Keratinocyte (primary cell): ENCODE data around the gene ENTPD6. TPM values are rescaled to one million over a fixed set of nuclear protein-coding genes. Genes with fewer than 3 reads are reported as not detected.

ENCODE experiments used
- DNase-seq: peaks from one replicate; pipeline ENCODE4 v3.0.0-alpha.2; 2011; ENCODE audit warnings: low read depth, missing footprints, low spot score
- FAIRE-seq: peaks from 2 replicates; lab custom pipeline; 2011; peaks lifted over from hg19 to GRCh38; lab: Jason Lieb, UNC
- H2AFZ ChIP-seq: 2 replicates; pipeline ENCODE4 v1.6.0; 2012; ENCODE audit warnings: low read length, control low read depth, inconsistent platforms; ENCODE audit not compliant: control insufficient read depth
- H3K27ac ChIP-seq: 2 replicates; pipeline ENCODE4 v1.5.1; 2011; ENCODE audit warnings: low read length; ENCODE audit not compliant: control insufficient read depth, insufficient read depth
- H3K27me3 ChIP-seq: 3 replicates; pipeline ENCODE4 v1.6.0; 2011; ENCODE audit warnings: low read length; ENCODE audit not compliant: control insufficient read depth, insufficient read depth; ENCODE audit errors: extremely low read depth
- H3K36me3 ChIP-seq, 2 experiments: 2 replicates in 1 of 2; 3 replicates in 1 of 2; pipeline ENCODE4 v1.5.1; 2011; ENCODE audit warnings: low read length in 2 of 2, mild to moderate bottlenecking in 1 of 2; ENCODE audit not compliant: control insufficient read depth in 2 of 2, insufficient read depth in 2 of 2; ENCODE audit errors: extremely low read depth in 1 of 2
- H3K4me1 ChIP-seq: 3 replicates; pipeline ENCODE4 v1.5.1; 2011; ENCODE audit warnings: low read length; ENCODE audit not compliant: control insufficient read depth, insufficient read depth; ENCODE audit errors: extremely low read depth
- H3K4me2 ChIP-seq: 3 replicates; pipeline ENCODE4 v1.6.0; 2011; ENCODE audit warnings: low read depth, low read length; ENCODE audit not compliant: control insufficient read depth, insufficient read depth; ENCODE audit errors: extremely low read depth
- H3K4me3 ChIP-seq, 3 experiments: fragments of 200-600 bp in 1 of 3; sonication (generic) in 1 of 3; 2 replicates in 2 of 3; 3 replicates in 1 of 3; pipeline ENCODE4 v1.5.1; 2011 to 2016; ENCODE audit warnings: low read length in 3 of 3, mild to moderate bottlenecking in 3 of 3, control low read depth in 2 of 3, inconsistent platforms in 1 of 3, low read depth in 1 of 3, mixed read lengths in 1 of 3, mixed run types in 1 of 3, moderate library complexity in 1 of 3; ENCODE audit not compliant: control insufficient read depth in 2 of 3, insufficient read depth in 2 of 3; ENCODE audit errors: extremely low read depth in 1 of 3
- H3K79me2 ChIP-seq: 2 replicates; pipeline ENCODE4 v1.6.0; 2012; ENCODE audit warnings: low read length; ENCODE audit not compliant: control insufficient read depth, insufficient read depth
- H3K9ac ChIP-seq: 3 replicates; pipeline ENCODE4 v1.6.0; 2011; ENCODE audit warnings: low read length; ENCODE audit not compliant: control insufficient read depth, insufficient read depth; ENCODE audit errors: extremely low read depth
- H3K9me1 ChIP-seq: 3 replicates; pipeline ENCODE4 v1.6.0; 2011; ENCODE audit warnings: low read length; ENCODE audit not compliant: control insufficient read depth, insufficient read depth; ENCODE audit errors: extremely low read depth
- H3K9me3 ChIP-seq: 2 replicates; pipeline ENCODE4 v1.5.1; 2012; ENCODE audit warnings: low read depth, low read length; ENCODE audit not compliant: control insufficient read depth
- H4K20me1 ChIP-seq: 3 replicates; pipeline ENCODE4 v1.6.0; 2011; ENCODE audit warnings: low read length; ENCODE audit not compliant: control insufficient read depth, insufficient read depth; ENCODE audit errors: extremely low read depth
- CTCF ChIP-seq, 3 experiments: IDR thresholded peaks in 1 of 3; conservative IDR thresholded peaks in 1 of 3; optimal IDR thresholded peaks in 1 of 3; 2 replicates in 2 of 3; 3 replicates in 1 of 3; pipeline versions ENCODE3 to v1.5.1; 2011; ENCODE audit warnings: low read length in 3 of 3, mild to moderate bottlenecking in 3 of 3, moderate library complexity in 2 of 3, control low read depth in 1 of 3, inconsistent platforms in 1 of 3; ENCODE audit not compliant: insufficient read depth in 2 of 3; ENCODE audit errors: extremely low read depth in 1 of 3
- EZH2 ChIP-seq: IDR thresholded peaks from one replicate; pipeline ENCODE4 v1.6.1; 2012; ENCODE audit warnings: inconsistent platforms, mild to moderate bottlenecking, low read length, moderate library complexity
- dilution Hi-C: fragments of 300-500 bp; cut with MboI; formaldehyde crosslinking; loops from one replicate; pipeline ENCODE4 v1.7.0; 2020; ENCODE audit warnings: low sequenced_read_pairs; ENCODE audit not compliant: extremely low pct_ligation_motif_present
- polyA plus RNA-seq, 5 experiments: library from polyadenylated mRNA; depleted of rRNA in 3 of 5; stranded (reverse) in 3 of 5; stranded (forward) in 1 of 5; unstranded in 1 of 5; fragments of >200 nt; gene quantifications; 1 replicate in 1 of 5; 2 replicates in 3 of 5; 3 replicates in 1 of 5; pipeline versions ENCODE4 v1.2.1 to v1.2.3, GENCODE V29; 2011 to 2012; ENCODE audit warnings: missing spikeins in 2 of 5, low read depth in 1 of 5, low replicate concordance in 1 of 5

Gene ENTPD6
- polyA plus RNA-seq, 1 donor (not counting 4 experiments of a cell fraction or from before 2014, with no cell fraction given), result 57.8 TPM

- Histone ChIP-seq H3K36me3 (peaks cover 40 to 41% of the 10 kb centered on the region in 2 experiments), H3K9ac (no peak overlapping the region), H3K79me2 (peaks cover 27% of the 10 kb centered on the region), H3K27ac (no peak overlapping the region), H3K4me3 (no peak overlapping the region), H3K4me2 (no peak overlapping the region), H3K9me3 (no peaks in the 10 kb centered on the region), H3K4me1 (peaks cover 10% of the 10 kb centered on the region), H3K9me1 (no peaks in the 10 kb centered on the region), H3K27me3 (no peaks in the 10 kb centered on the region), H2AFZ (no peak overlapping the region), H4K20me1 (peaks cover 4% of the 10 kb centered on the region)
- FAIRE-seq (no peak), DNase-seq (no peak)
- dilution Hi-C loops, result no loop called here
- no peak for TF ChIP-seq EZH2
Measured at GRCh38 chr20:25209911-25210310, 14.4 kb downstream of the ENTPD6 start.

DNA sequence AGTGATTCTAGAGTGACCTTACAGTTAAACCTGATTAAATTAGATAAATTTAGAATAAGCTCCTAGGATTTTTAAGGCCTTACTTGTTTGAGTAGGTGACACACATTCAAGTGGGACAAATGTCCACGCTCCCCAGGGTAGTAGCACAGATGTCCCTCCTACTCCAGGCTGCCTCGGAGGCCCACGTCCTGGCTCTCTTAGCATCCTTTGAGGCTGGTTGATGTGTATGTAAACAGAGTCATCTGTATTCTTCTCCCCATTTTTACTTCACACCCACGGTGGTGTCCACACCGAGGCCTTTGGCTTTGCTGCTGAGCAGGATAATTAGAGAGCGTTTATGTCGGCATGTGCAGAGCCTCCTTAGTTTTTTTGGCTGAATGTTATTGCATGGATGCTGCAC, 15.8 kb downstream of the ENTPD6 start:
- Histone ChIP-seq H3K36me3 (peaks cover 43 to 45% of the 10 kb centered on the region in 2 experiments), H3K27ac (no peak overlapping the region), H3K27me3 (no peaks in the 10 kb centered on the region), H3K79me2 (peaks cover 14% of the 10 kb centered on the region), H3K4me1 (no peaks in the 10 kb centered on the region), H3K4me3 (no peak overlapping the region), H3K9ac (no peak overlapping the region), H2AFZ (no peak overlapping the region), H3K9me3 (no peaks in the 10 kb centered on the region), H3K4me2 (no peak overlapping the region), H3K9me1 (no peaks in the 10 kb centered on the region), H4K20me1 (no peaks in the 10 kb centered on the region)
- FAIRE-seq (no peak), DNase-seq (no peak)
- dilution Hi-C loops, result no loop called here
- TF ChIP-seq EZH2 (no peak), CTCF (optimal IDR thresholded peaks at IDR 0.05 in 1 of 3, IDR thresholded peaks at IDR 0.05 in 1 of 3, conservative IDR thresholded peaks at IDR 0.05 in 1 of 3; ENCODE audit: extremely low read depth in 1 of 3, insufficient read depth in 2 of 3, low read length in 3 of 3) (no peak)

DNA sequence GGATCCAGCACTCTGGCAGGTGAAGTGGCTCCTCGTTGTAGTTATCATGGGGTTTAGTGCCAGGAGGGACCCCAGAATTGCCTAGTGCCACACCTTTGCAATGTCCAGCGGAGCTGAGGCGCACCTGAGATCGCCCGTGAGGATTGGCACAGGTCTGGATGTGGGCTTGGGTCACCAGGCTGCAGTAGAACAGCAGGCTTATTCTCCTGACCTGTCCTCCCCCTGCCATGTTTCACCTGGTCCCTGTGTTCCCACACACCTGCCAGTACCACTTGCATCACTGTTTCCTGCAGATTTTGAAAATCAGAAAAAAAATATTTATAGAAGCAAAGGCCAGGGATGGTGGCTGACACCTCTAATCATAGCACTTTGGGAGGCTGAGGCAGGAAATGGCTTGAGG, 16.7 kb downstream of the ENTPD6 start:
- H3K4me1 ChIP-seq, result no peaks in the 10 kb centered on the region
- H3K36me3 ChIP-seq, result peaks cover 39 to 45% of the 10 kb centered on the region in 2 experiments
- no peaks in the 10 kb centered on the region for H4K20me1 ChIP-seq
- H2AFZ ChIP-seq, result no peak overlapping the region
- no peaks in the 10 kb centered on the region for H3K27me3 ChIP-seq
- no peak overlapping the region for H3K27ac ChIP-seq
- no peak for FAIRE-seq
- H3K9me1 ChIP-seq, result no peaks in the 10 kb centered on the region
- no peaks in the 10 kb centered on the region for H3K9me3 ChIP-seq
- TF ChIP-seq CTCF (optimal IDR thresholded peaks at IDR 0.05 in 1 of 3, IDR thresholded peaks at IDR 0.05 in 1 of 3, conservative IDR thresholded peaks at IDR 0.05 in 1 of 3; ENCODE audit: extremely low read depth in 1 of 3, insufficient read depth in 2 of 3, low read length in 3 of 3), result no peak
- TF ChIP-seq EZH2, result no peak
- H3K4me3 ChIP-seq, result no peak overlapping the region
- no peak overlapping the region for H3K9ac ChIP-seq
- dilution Hi-C loops, result no loop called here
- no peak overlapping the region for H3K4me2 ChIP-seq
- DNase-seq, result no peak
- peaks cover 6% of the 10 kb centered on the region for H3K79me2 ChIP-seq
